Neural cell (in vitro differentiated cells): ENCODE results near the gene ABHD2. TPM values are rescaled to one million over a fixed set of nuclear protein-coding genes. Genes with fewer than 3 reads are reported as not detected.

Experiments used
- H2AFZ ChIP-seq: fragments of 200-600, 300-800 bp; sonication (generic), shearing (Covaris generic); 2 replicates; pipeline ENCODE4 v1.6.0; 2014; ENCODE audit warnings: low read depth, mild to moderate bottlenecking, antibody characterized with exemption, low read length, moderate library complexity
- H3F3A ChIP-seq: fragments of 200-600 bp; shearing (Covaris generic); 2 replicates; pipeline ENCODE4 v1.6.1; 2016; ENCODE audit warnings: mild to moderate bottlenecking, moderate library complexity, mixed read lengths, antibody characterized with exemption, low read length; ENCODE audit not compliant: insufficient read depth, poor library complexity, severe bottlenecking
- H3K27ac ChIP-seq: fragments of 200-600, 300-800 bp; sonication (generic), shearing (Covaris generic); 2 replicates; pipeline ENCODE4 v1.5.1; 2014; ENCODE audit warnings: mild to moderate bottlenecking, low read length, moderate library complexity
- H3K27me3 ChIP-seq: fragments of 300-800, 200-600 bp; sonication (generic), shearing (Covaris generic); 2 replicates; pipeline ENCODE4 v1.6.0; 2014; ENCODE audit warnings: mild to moderate bottlenecking, low read depth, low read length, moderate library complexity; ENCODE audit not compliant: insufficient read depth
- H3K36me3 ChIP-seq: fragments of 300-800, 200-600 bp; sonication (generic), shearing (Covaris generic); 2 replicates; pipeline ENCODE4 v1.5.1; 2014; ENCODE audit warnings: mild to moderate bottlenecking, antibody characterized with exemption, low read length, moderate library complexity; ENCODE audit not compliant: insufficient read depth
- H3K4me2 ChIP-seq: fragments of 300-800, 200-600 bp; sonication (generic), shearing (Covaris generic); 2 replicates; pipeline ENCODE4 v1.6.0; 2014; ENCODE audit warnings: mild to moderate bottlenecking, low read length
- H3K4me3 ChIP-seq: fragments of 300-800, 200-600 bp; sonication (generic), shearing (Covaris generic); 2 replicates; pipeline ENCODE4 v1.5.1; 2014; ENCODE audit warnings: mild to moderate bottlenecking, low read length, moderate library complexity
- H3K79me2 ChIP-seq: fragments of 200-600 bp; shearing (Covaris generic); replicated peaks from 2 replicates; pipeline ENCODE4 v1.6.0; 2014; ENCODE audit warnings: mild to moderate bottlenecking, low read length, moderate library complexity; ENCODE audit not compliant: insufficient read depth
- H3K9ac ChIP-seq: fragments of 300-800, 200-600 bp; sonication (generic), shearing (Covaris generic); 2 replicates; pipeline ENCODE4 v1.6.1; 2016; ENCODE audit warnings: mild to moderate bottlenecking, low read length, mixed read lengths
- H3K9me2 ChIP-seq: fragments of 200-600 bp; shearing (Covaris generic); 2 replicates; pipeline ENCODE4 v1.6.1; 2016; ENCODE audit warnings: mild to moderate bottlenecking, low read length, mixed read lengths; ENCODE audit not compliant: insufficient read depth
- H3K9me3 ChIP-seq: fragments of 200-600, 300-800 bp; sonication (generic), shearing (Covaris generic); 2 replicates; pipeline ENCODE4 v1.6.1; 2016; ENCODE audit warnings: mild to moderate bottlenecking, mixed run types, low read length, moderate library complexity, mixed read lengths
- H4K20me1 ChIP-seq: fragments of 200-600 bp; shearing (Covaris generic); 2 replicates; pipeline ENCODE4 v1.6.1; 2016; ENCODE audit warnings: mild to moderate bottlenecking, mixed run types; ENCODE audit not compliant: insufficient read depth
- CTCF ChIP-seq: fragments of 450-650 bp; IDR thresholded peaks from 2 replicates; pipeline ENCODE4 v1.5.1; 2014; ENCODE audit warnings: antibody characterized with exemption, mild to moderate bottlenecking, moderate library complexity; ENCODE audit not compliant: poor library complexity, severe bottlenecking
- EP300 ChIP-seq: fragments of 450-650 bp; conservative IDR thresholded peaks from 2 replicates; pipeline ENCODE4 v1.6.1; 2014; ENCODE audit warnings: antibody characterized with exemption, mild to moderate bottlenecking, moderate library complexity; ENCODE audit not compliant: poor library complexity, severe bottlenecking
- EZH2 ChIP-seq: fragments of 200-600, 300-800 bp; shearing (Covaris generic), sonication (generic); IDR thresholded peaks from 2 replicates; pipeline ENCODE4 v1.6.1; 2014; ENCODE audit warnings: antibody characterized with exemption, low read length, borderline replicate concordance, mild to moderate bottlenecking; ENCODE audit not compliant: insufficient read depth, poor library complexity, severe bottlenecking
- MXI1 ChIP-seq: fragments of 450-650 bp; conservative IDR thresholded peaks from 2 replicates; pipeline ENCODE4 v1.6.1; 2014; ENCODE audit warnings: antibody characterized with exemption, mild to moderate bottlenecking; ENCODE audit not compliant: poor library complexity, severe bottlenecking
- POLR2AphosphoS5 ChIP-seq: IDR thresholded peaks from 2 replicates; pipeline ENCODE4 v1.6.1; 2012
- RAD21 ChIP-seq: fragments of 450-650 bp; conservative IDR thresholded peaks from 2 replicates; pipeline ENCODE4 v1.6.1; 2014; ENCODE audit warnings: antibody characterized with exemption, mild to moderate bottlenecking, moderate library complexity
- REST ChIP-seq: IDR thresholded peaks from 2 replicates; pipeline ENCODE4 v1.6.1; 2012; ENCODE audit warnings: borderline replicate concordance
- SMC3 ChIP-seq: fragments of 450-650 bp; conservative IDR thresholded peaks from 2 replicates; pipeline ENCODE4 v1.6.1; 2014; ENCODE audit warnings: antibody characterized with exemption, mild to moderate bottlenecking, moderate library complexity; ENCODE audit not compliant: poor library complexity
- TAF1 ChIP-seq: IDR thresholded peaks from 2 replicates; pipeline ENCODE4 v1.6.1; 2012; ENCODE audit warnings: low read depth
- polyA plus RNA-seq: library from polyadenylated mRNA; depleted of rRNA; stranded (reverse); fragments of >200 nt; gene quantifications from 2 replicates; pipeline ENCODE4 v1.2.3, GENCODE V29; 2014

ABHD2 gene
- polyA plus RNA-seq, 1 donor from 2014 or later: 19.0 TPM

DNA sequence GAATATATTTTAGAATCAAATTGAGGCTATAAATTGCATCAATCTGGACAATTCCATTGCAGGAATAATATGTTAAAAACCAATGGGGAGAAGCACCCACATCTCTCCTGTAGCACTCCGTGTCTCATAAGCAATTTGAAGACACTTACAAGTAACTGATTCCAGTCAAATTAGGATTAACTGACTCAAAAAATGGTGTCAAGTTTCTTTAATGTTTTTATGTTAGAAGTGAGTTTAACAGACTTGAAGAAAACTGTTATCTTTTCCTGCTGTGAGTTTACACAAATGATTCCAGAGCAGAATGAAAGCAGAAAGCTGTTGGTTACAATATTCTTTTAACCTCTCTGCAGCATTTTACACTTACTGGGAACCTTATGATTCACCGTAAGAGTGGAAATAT is 109.9 kb downstream of the ABHD2 start:
- H3K9me2 ChIP-seq: no peaks in the 10 kb centered on the region
- H3K4me2 ChIP-seq: no peak overlapping the region
- H3K9me3 ChIP-seq: no peaks in the 10 kb centered on the region
- no peak overlapping the region for H3K9ac ChIP-seq
- peaks cover 2% of the 10 kb centered on the region for H3K36me3 ChIP-seq
- no peaks in the 10 kb centered on the region for H3K27me3 ChIP-seq
- H2AFZ ChIP-seq: no peak overlapping the region
- TF ChIP-seq EZH2 (no peak), EP300 (no peak), MXI1 (no peak), SMC3 (no peak), TAF1 (no peak), RAD21 (no peak), CTCF (no peak), REST (no peak), POLR2AphosphoS5 (no peak)
- H3K79me2 ChIP-seq: no peaks in the 10 kb centered on the region
- no peak overlapping the region for H3K4me3 ChIP-seq
- H3F3A ChIP-seq: no peaks in the 10 kb centered on the region
- H4K20me1 ChIP-seq: no peaks in the 10 kb centered on the region
- H3K27ac ChIP-seq: no peak overlapping the region

DNA sequence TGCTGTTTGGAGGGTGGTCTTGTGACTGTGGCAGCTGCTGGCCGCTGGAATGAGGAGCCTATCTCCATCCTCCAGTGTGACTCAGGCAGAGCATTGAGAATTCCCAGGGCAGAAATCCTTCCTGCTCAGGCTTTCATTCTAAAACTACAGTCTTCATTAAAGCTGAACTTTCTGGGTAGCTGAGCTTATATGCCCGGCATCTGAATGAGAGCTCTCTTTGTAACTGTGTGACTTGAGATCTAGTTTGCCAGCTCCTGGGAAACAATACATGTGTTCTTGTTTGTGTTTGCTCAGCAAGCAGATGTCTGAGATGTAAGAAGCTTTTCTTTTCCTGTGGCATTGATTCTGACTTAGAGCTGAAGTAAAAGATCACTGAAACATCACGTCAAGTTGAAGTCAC is 110.7 kb downstream of the ABHD2 start:
- H3K27ac ChIP-seq: no peak overlapping the region
- no peak for TF ChIP-seq SMC3
- TF ChIP-seq TAF1: no peak
- TF ChIP-seq MXI1: no peak
- no peak for TF ChIP-seq EP300
- TF ChIP-seq POLR2AphosphoS5: no peak
- TF ChIP-seq CTCF: no peak
- no peak for TF ChIP-seq EZH2
- no peak for TF ChIP-seq REST
- no peak for TF ChIP-seq RAD21
- no peaks in the 10 kb centered on the region for H3K79me2 ChIP-seq
- H3K9me2 ChIP-seq: no peaks in the 10 kb centered on the region
- no peaks in the 10 kb centered on the region for H3K36me3 ChIP-seq
- H3K4me2 ChIP-seq: no peak overlapping the region
- H4K20me1 ChIP-seq: no peaks in the 10 kb centered on the region
- H3K9me3 ChIP-seq: no peaks in the 10 kb centered on the region
- H3K27me3 ChIP-seq: no peaks in the 10 kb centered on the region
- no peak overlapping the region for H2AFZ ChIP-seq
- H3F3A ChIP-seq: no peaks in the 10 kb centered on the region
- H3K4me3 ChIP-seq: no peak overlapping the region
- no peak overlapping the region for H3K9ac ChIP-seq
